ENCODE data around the gene FBXO28.
A peak's percentile ranks its signal among the peaks of the same experiment; 100 is the strongest.

DNA sequence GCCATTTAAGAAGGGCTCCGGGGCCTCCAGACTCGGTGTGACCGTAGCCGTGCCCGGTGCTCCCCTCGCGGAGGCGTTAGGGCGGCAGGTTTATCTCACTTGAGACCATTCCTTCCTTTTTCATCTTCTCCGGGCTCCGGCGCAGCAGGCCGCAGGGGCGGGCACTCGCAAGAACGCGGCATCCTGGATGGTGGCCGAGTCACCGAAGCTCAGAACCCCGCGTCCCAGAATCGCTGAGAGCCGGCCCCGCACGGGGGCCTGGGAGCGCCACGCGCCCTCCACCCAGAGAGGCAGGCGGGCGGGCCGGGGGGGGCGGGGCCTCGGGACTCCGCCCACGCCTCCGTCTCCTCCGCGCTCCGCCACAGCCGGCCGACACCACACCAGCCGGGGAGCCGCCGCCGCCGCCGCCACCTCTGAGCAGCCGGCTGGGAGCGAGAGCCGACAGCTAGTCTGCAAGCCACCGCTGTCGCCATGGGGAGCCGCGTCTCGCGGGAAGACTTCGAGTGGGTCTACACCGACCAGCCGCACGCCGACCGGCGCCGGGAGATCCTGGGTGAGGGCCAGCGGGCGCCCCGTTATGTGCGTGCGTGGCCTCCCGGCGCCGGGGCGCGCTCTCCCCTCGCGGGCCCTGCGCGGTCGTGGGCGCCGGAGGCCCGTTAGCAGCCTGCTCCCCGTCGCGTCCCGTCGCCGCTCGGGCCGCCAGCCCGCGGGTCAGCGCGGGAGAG, 69.1 kb downstream of the FBXO28 start, which contains the start of gene DEGS1:
- peak in 1 of 6 experiments; percentile 8 for TF ChIP-seq CTCF (IDR thresholded peaks at IDR 0.05)
- peak in 3 of 4 donors; percentile 78 to 98 (median 89) for TF ChIP-seq POLR2A (IDR thresholded peaks at IDR 0.05)

All from esophagus squamous epithelium (tissue), 4 donors.